ENCODE results near the gene EHD4.

The EHD4 gene

GRCh38 chr15:41979493-41980266 is 7.3 kb upstream of the EHD4 start:
- DNase-seq = peak; percentile 28

GRCh38 chr15:41978534-41978933 is 6.2 kb upstream of the EHD4 start:
- peak; percentile 33 for DNase-seq

GRCh38 chr15:41977757-41978383 is 5.5 kb upstream of the EHD4 start:
- peak; percentile 22 for DNase-seq

- no peak for DNase-seq
These were observed 3.3 kb upstream of the EHD4 start for GRCh38 chr15:41975669-41976068.

DNA sequence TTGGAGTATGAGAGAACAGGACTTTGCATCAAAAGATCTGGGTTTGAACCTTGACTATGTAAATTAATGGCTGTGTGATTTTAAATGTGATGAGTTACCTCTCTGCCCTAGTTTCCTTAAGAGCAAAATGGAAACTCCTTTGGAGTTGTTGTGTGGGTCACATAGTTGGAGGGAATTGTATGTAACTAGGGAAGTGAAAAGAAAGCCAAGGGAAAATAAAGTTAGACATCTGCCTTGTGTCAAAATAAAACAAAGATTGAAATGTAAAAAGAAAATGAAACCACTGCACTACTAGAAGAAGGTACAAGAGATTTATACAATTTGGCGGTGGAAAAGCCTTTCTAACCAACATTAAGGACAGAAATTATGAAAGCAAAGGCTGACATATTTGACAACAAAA is 1.7 kb upstream of the EHD4 start:
- no peak for DNase-seq

GRCh38 chr15:41971895-41972252 is 483 bp downstream of the EHD4 start:
- no peak for DNase-seq

- peak; percentile 84 for DNase-seq
These were observed 1.1 kb downstream of the EHD4 start for GRCh38 chr15:41971089-41971894.

DNA sequence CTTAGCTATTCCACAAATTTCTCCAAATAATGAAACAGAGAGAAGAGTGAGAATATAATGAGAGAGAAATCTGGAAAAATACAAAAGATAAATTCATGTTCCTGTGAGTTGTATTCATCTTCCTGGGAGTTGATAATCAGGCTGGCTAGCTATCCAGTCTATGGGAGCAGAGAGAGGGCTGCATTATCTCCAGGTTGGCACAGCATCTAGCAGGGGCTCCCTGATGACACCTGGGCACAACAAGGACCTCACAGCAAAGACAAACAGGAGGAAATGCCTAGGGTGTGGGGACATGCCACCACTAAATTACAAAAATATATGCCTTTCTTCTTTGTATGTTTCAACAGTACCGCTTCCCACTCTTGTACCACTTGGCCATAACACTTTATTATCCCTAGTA is 1.9 kb downstream of the EHD4 start:
- DNase-seq = peak; percentile 30

DNA sequence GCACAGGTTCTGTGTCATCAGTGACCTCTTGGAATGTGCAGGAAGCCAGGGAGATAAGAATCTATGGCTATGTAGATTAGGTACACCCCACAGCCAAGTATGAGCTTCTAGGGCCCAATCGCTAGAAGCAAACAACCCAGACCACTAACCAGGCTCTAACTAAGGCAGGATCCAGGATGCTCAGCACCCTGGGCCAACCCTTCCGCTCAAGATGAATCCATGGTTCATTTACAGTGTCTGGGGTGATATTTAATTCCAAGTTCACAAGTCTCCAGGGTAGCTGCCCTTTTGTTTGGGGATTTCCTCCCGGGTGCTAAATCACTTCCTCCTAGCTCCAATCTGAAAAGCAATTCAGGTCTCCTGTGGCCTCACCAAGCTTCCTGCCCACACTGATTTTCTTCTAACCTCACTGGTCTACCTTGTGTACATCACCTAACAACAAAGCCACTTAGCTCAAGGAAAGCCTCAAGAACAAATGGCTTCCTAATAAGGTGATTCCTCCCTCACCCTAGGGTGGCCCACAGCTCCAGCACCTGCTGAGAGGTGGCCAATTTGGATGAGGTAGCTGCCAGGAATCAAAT is 2.4 kb downstream of the EHD4 start:
- peak; percentile 53 for DNase-seq

- DNase-seq = no peak
These were observed 3.7 kb downstream of the EHD4 start for GRCh38 chr15:41968701-41969100.

GRCh38 chr15:41967506-41968206 is 4.7 kb downstream of the EHD4 start:
- peak; percentile 29 for DNase-seq

- DNase-seq = peak; percentile 36
These were observed 5.4 kb downstream of the EHD4 start for GRCh38 chr15:41966920-41967465.

- DNase-seq = peak; percentile 43
These were observed 5.9 kb downstream of the EHD4 start for GRCh38 chr15:41966414-41966812.

DNA sequence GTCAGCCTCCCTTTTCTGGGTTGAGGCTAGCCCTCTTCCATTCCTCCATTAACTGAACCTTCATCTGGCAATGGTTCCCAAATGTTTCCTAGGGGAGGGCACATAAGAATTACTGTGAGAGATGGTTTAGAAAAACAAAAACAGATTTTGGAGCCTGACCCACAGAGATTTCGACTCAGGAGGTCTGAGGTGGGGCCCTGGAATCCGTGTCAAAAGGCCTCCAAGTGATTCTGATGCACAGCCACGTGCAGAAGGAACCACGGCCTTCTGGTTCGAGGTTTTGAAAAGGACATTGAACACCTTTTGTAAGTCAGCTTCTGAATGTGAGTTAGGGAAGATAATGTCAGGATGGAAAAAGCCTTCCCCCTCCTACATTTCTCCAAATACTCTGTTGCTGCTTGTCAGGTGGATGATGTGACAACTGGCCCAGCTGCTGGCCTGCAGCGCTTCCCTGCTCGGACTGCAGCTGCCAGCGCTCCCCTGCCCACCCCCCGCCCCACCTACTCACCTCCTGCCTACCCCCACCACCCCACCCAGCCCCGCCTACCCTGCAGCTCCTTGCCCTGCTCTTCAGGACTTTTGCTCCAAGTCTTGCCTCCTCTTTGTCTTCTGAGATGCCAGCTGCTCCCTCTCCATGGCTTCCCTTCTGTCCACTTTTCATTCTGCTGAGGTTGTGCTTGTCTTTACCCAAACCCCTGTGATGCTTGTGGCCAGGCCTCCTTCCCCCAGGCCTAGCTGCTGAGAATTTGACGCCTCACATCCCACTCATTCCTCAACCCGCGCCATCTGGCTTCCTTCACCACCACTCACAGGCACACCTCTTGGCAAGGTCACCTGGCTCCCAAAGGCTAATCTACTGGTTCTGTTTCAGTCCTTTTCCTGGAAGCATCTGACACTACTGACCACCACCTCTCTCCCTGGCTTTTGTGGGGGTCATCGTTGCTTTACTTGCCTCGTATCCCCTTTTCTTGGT is 6.6 kb downstream of the EHD4 start:
- DNase-seq = peak; percentile 46

GRCh38 chr15:41961595-41962202 is 10.7 kb downstream of the EHD4 start:
- DNase-seq = no peak

GRCh38 chr15:41961001-41961518 is 11.3 kb downstream of the EHD4 start:
- no peak for DNase-seq

DNA sequence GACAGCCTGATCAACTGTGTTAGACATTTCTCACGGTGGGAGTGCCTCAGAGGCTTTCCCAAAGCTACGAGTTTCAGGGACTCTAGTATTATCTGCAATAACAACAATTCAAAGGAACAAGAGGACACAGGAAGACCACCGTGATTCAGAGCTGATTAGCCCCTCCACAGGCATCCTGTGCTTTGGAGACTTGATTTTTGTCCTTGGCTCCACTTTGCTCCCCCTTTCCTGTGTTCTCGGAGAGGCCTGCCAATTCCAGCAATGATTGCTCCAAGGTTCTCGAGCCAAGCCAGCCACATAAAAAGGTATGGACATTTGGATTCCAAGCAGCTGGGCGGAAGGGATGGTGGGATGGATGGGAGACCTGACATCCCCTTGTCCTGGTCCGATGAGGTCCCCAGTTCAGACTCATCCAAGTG is 14.3 kb downstream of the EHD4 start:
- no peak for DNase-seq

- no peak for DNase-seq
These were observed 15.1 kb downstream of the EHD4 start for GRCh38 chr15:41957021-41957897.

DNA sequence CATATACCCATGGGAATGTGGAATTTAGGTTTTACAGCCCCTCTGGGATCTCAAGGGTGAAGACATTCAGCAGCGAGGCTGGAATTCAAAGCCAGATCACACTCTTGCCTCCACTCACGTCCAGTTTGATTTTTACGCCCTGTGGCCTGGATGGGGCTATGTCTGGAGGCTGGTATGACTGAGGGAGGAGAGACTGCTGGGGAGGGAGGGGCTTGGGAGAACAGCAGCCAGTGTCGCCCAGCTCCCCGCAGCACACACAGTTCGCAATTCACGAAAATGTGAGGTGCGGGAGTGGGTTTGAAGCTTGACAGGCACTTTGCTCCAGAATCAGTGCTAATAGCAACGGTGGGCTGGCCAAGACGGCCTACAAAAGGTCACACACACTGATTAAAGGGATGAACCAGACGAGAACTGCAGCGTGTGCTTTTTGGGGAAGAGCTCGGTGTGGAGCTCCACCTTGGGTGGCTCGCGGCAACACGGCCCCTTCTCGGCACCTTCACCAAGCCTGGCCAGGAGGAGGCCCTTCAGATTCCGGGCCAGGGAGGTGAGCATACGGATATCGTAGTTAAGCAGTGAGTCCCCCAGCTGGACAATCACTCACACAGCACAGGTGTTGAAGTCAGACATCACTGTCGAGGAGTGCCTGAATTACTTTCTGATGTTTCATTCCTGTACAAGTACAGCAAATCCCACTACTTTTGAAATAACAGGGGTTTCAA is 16.4 kb downstream of the EHD4 start:
- no peak for DNase-seq

Measured in activated CD8-positive, alpha-beta memory T cell treated with anti-CD3 and anti-CD28 coated beads, Interleukin-2, amount 50 U/mL, for 48 hours (primary cell).